GM21515 (cell line): ENCODE results near the gene LUZP2.
"Not testable (repeated sequence)": the region's sequence is repeated elsewhere in the genome, so short reads cannot be mapped to it uniquely, and the experiment has no call there.

Source experiments
- ATAC-seq: cut with Tn5 transposase; IDR thresholded peaks from one replicate; pipeline ENCODE4 v1.9.1; 2021; ENCODE audit not compliant: unreplicated experiment

LUZP2 gene

GRCh38 chr11:24890426-24890825, 393.6 kb downstream of the LUZP2 start:
- ATAC-seq, result no peak

GRCh38 chr11:24891845-24892492, 395.1 kb downstream of the LUZP2 start:
- not testable (repeated sequence) for ATAC-seq

- no peak for ATAC-seq
These were observed 399.4 kb downstream of the LUZP2 start for GRCh38 chr11:24896118-24896835.

GRCh38 chr11:24900514-24900913, 403.7 kb downstream of the LUZP2 start:
- ATAC-seq, result no peak

- no peak for ATAC-seq
These were observed 404.2 kb downstream of the LUZP2 start for GRCh38 chr11:24900960-24901549.

- ATAC-seq, result no peak
These were observed 406.7 kb downstream of the LUZP2 start for GRCh38 chr11:24903555-24903954.

- ATAC-seq, result no peak
These were observed 428.2 kb downstream of the LUZP2 start for GRCh38 chr11:24925091-24925490.

GRCh38 chr11:24932110-24933000, 435.5 kb downstream of the LUZP2 start:
- no peak for ATAC-seq

GRCh38 chr11:24934733-24935439, 438.0 kb downstream of the LUZP2 start:
- no peak for ATAC-seq

- ATAC-seq, result no peak
These were observed 448.0 kb downstream of the LUZP2 start for GRCh38 chr11:24944891-24945290.

- ATAC-seq, result no peak
These were observed 452.6 kb downstream of the LUZP2 start for GRCh38 chr11:24949406-24949805.

GRCh38 chr11:24963852-24964251, 467.0 kb downstream of the LUZP2 start:
- ATAC-seq, result no peak

- no peak for ATAC-seq
These were observed 468.9 kb downstream of the LUZP2 start for GRCh38 chr11:24965748-24966147.

- not testable (repeated sequence) for ATAC-seq
These were observed 497.1 kb downstream of the LUZP2 start for GRCh38 chr11:24993903-24994302.

GRCh38 chr11:24999929-25000328, 503.1 kb downstream of the LUZP2 start:
- not testable (repeated sequence) for ATAC-seq

- no peak for ATAC-seq
These were observed 540.6 kb downstream of the LUZP2 start for GRCh38 chr11:25037431-25037830.

GRCh38 chr11:25038131-25038530, 541.3 kb downstream of the LUZP2 start:
- no peak for ATAC-seq

- ATAC-seq, result no peak
These were observed 542.3 kb downstream of the LUZP2 start for GRCh38 chr11:25039165-25039564.

- ATAC-seq, result no peak
These were observed 551.8 kb downstream of the LUZP2 start for GRCh38 chr11:25048632-25049031.

- no peak for ATAC-seq
These were observed 556.0 kb downstream of the LUZP2 start for GRCh38 chr11:25052844-25053243.

GRCh38 chr11:25057861-25058260, 561.0 kb downstream of the LUZP2 start:
- no peak for ATAC-seq
